Measurements from ENCODE around the gene DUSP19.

GRCh38 chr2:183112577-183112976 is 34.0 kb downstream of the DUSP19 start:
- no peak for TF ChIP-seq TARDBP (IDR thresholded peaks at IDR 0.05)
- no peak for TF ChIP-seq SP1 (IDR thresholded peaks at IDR 0.05)
- no peak for TF ChIP-seq ZNF384 (IDR thresholded peaks at IDR 0.05)
- no peak for TF ChIP-seq ELF4 (IDR thresholded peaks at IDR 0.05)

All from HEK293T (cell line).